ENCODE measurements around the gene STK38L.

The STK38L gene

DNA sequence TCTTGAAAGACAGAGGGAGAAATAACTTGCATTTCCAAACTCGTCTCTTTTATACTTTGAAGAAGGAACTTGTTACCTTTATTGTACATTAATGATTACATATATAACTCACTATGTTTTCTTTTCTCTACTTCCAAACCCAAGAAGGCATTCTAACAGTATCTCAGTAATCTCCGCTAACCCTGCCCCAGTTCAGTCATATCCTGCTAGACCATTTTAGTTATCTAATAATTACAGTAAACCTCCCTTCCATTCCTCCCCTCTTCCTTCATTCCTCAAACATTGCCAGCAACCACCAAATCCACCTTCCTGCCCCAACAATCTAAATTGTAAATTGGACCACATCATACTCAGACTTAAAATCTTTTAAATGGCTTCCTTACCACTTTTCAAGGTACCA is 30.6 kb downstream of the STK38L start:
- no peak overlapping the region for H3K27ac ChIP-seq (ENCODE audit: low read depth, low read length)
- H3K4me1 ChIP-seq (ENCODE audit: control insufficient read depth in 1 of 2, insufficient read depth in 2 of 2, low read length in 2 of 2) = peaks cover 28 to 63% of the 10 kb centered on the region in 2 donors
- no peak overlapping the region for H3K9ac ChIP-seq (ENCODE audit: low read depth in 1 of 2, low read length in 2 of 2)
- no peaks in the 10 kb centered on the region for H3K36me3 ChIP-seq (ENCODE audit: control insufficient read depth in 1 of 2, insufficient read depth in 2 of 2, low read length in 2 of 2)
- H3K9me3 ChIP-seq (ENCODE audit: control insufficient read depth in 1 of 2, low read length in 2 of 2) = no peaks in the 10 kb centered on the region
- no peak overlapping the region for H3K4me3 ChIP-seq (ENCODE audit: low read depth in 1 of 2, low read length in 2 of 2)
- no peaks in the 10 kb centered on the region for H3K27me3 ChIP-seq (ENCODE audit: control insufficient read depth in 1 of 2, insufficient read depth in 2 of 2, low read length in 2 of 2)

DNA sequence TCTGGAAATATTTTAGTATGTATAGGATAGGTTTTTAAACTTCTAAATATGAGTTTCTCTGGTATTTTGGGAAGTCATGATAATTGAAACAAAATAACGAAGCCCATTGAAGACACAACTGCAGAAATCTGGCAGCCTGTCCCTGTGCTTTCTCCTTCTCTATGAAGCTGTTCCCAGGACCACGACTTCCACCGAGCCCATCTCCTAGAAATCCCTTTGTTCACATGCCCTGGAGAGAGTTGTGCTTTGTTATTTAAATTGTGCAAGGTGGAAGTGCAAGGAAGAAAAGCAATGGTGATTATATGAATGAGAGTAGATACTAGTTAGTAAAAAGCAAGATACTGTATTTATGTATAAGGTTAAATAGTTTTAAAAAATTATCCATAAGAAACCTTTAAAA is 32.2 kb downstream of the STK38L start:
- Histone ChIP-seq H3K9ac (ENCODE audit: low read depth in 1 of 2, low read length in 2 of 2) (no peak overlapping the region), H3K27ac (ENCODE audit: low read depth, low read length) (no peak overlapping the region), H3K4me1 (ENCODE audit: control insufficient read depth in 1 of 2, insufficient read depth in 2 of 2, low read length in 2 of 2) (peaks cover 35 to 70% of the 10 kb centered on the region in 2 donors)

DNA sequence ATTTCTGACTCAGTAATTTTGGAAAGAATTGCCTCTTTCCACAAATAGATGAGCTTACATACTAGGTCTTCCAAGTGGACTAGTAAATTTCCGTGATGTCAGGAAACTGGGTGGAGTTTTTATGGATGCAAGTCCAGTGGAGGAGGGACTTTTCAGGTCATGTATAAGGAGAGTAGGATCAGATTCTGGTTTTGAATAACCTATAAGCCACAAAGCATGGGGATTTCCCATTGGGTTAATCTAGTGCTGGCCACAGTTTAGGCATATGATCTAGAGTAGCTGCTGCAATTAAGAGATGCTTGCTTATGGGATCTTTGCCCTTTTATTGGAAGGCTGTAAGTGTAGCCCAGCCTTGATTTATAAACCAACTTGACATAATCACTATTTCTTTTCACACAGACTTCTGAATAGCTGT is 33.8 kb downstream of the STK38L start:
- Histone ChIP-seq H3K36me3 (ENCODE audit: control insufficient read depth in 1 of 2, insufficient read depth in 2 of 2, low read length in 2 of 2) (no peaks in the 10 kb centered on the region), H3K4me1 (ENCODE audit: control insufficient read depth in 1 of 2, insufficient read depth in 2 of 2, low read length in 2 of 2) (peaks cover 27 to 68% of the 10 kb centered on the region in 2 donors), H3K27me3 (ENCODE audit: control insufficient read depth in 1 of 2, insufficient read depth in 2 of 2, low read length in 2 of 2) (no peaks in the 10 kb centered on the region), H3K9ac (ENCODE audit: low read depth in 1 of 2, low read length in 2 of 2) (no peak overlapping the region), H3K4me3 (ENCODE audit: low read depth in 1 of 2, low read length in 2 of 2) (no peak overlapping the region), H3K27ac (ENCODE audit: low read depth, low read length) (peak overlapping the region; percentile 3), H3K9me3 (ENCODE audit: control insufficient read depth in 1 of 2, low read length in 2 of 2) (no peaks in the 10 kb centered on the region)

More for the DNA sequence above, 32.2 kb downstream of the STK38L start:
- no peaks in the 10 kb centered on the region for H3K36me3 ChIP-seq (ENCODE audit: control insufficient read depth in 1 of 2, insufficient read depth in 2 of 2, low read length in 2 of 2)
- no peaks in the 10 kb centered on the region for H3K27me3 ChIP-seq (ENCODE audit: control insufficient read depth in 1 of 2, insufficient read depth in 2 of 2, low read length in 2 of 2)
- no peak overlapping the region for H3K4me3 ChIP-seq (ENCODE audit: low read depth in 1 of 2, low read length in 2 of 2)
- no peaks in the 10 kb centered on the region for H3K9me3 ChIP-seq (ENCODE audit: control insufficient read depth in 1 of 2, low read length in 2 of 2)

DNA sequence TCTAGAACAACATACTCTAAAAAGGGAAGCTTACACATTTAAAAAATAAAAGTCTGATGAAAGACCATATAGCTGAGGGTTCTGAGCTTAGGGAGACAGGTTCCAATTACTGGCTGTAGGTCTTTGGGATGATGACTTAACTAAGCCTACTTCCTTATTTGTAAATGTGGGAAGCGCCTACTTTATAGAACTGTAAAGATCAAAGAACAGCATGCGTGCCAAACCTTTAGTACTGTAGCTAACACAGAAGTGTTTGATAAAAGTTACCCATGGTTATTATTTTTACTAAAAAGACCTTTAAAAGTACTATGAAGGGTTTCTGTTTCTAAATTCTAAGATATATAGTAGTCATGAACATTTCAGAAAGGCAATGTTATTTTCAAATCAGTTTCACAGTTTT is 35.7 kb downstream of the STK38L start:
- Histone ChIP-seq H3K4me3 (ENCODE audit: low read depth in 1 of 2, low read length in 2 of 2) (no peak overlapping the region), H3K4me1 (ENCODE audit: control insufficient read depth in 1 of 2, insufficient read depth in 2 of 2, low read length in 2 of 2) (peaks cover 18 to 64% of the 10 kb centered on the region in 2 donors), H3K27ac (ENCODE audit: low read depth, low read length) (no peak overlapping the region)

DNA sequence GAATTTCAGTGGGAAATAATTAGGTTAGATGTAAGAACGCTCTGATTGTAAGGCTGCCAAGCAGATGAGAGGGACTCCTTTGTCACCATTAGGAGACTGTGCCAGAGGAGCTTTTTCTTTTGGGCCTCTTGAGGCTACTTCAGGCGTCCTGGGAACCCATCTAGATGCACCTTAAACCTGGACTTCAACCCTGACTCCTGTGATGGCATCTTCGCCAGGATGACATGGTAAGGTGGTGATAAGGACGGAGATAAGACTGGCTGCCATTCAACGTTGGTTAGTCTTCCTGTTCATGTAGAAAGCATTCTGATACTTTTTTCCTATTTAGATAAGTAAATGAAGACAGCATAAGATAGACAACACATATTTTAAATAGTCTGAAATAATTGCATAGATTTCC is 36.3 kb downstream of the STK38L start:
- Histone ChIP-seq H3K27ac (ENCODE audit: low read depth, low read length) (no peak overlapping the region), H3K27me3 (ENCODE audit: control insufficient read depth in 1 of 2, insufficient read depth in 2 of 2, low read length in 2 of 2) (no peaks in the 10 kb centered on the region), H3K9ac (ENCODE audit: low read depth in 1 of 2, low read length in 2 of 2) (no peak overlapping the region), H3K36me3 (ENCODE audit: control insufficient read depth in 1 of 2, insufficient read depth in 2 of 2, low read length in 2 of 2) (no peaks in the 10 kb centered on the region), H3K4me1 (ENCODE audit: control insufficient read depth in 1 of 2, insufficient read depth in 2 of 2, low read length in 2 of 2) (peaks cover 18 to 62% of the 10 kb centered on the region in 2 donors), H3K4me3 (ENCODE audit: low read depth in 1 of 2, low read length in 2 of 2) (peak overlapping the region in 1 of 2 donors; percentile 40), H3K9me3 (ENCODE audit: control insufficient read depth in 1 of 2, low read length in 2 of 2) (no peaks in the 10 kb centered on the region)

More for the DNA sequence above, 35.7 kb downstream of the STK38L start:
- Histone ChIP-seq H3K9ac (ENCODE audit: low read depth in 1 of 2, low read length in 2 of 2) (no peak overlapping the region), H3K27me3 (ENCODE audit: control insufficient read depth in 1 of 2, insufficient read depth in 2 of 2, low read length in 2 of 2) (no peaks in the 10 kb centered on the region), H3K9me3 (ENCODE audit: control insufficient read depth in 1 of 2, low read length in 2 of 2) (no peaks in the 10 kb centered on the region), H3K36me3 (ENCODE audit: control insufficient read depth in 1 of 2, insufficient read depth in 2 of 2, low read length in 2 of 2) (no peaks in the 10 kb centered on the region)

DNA sequence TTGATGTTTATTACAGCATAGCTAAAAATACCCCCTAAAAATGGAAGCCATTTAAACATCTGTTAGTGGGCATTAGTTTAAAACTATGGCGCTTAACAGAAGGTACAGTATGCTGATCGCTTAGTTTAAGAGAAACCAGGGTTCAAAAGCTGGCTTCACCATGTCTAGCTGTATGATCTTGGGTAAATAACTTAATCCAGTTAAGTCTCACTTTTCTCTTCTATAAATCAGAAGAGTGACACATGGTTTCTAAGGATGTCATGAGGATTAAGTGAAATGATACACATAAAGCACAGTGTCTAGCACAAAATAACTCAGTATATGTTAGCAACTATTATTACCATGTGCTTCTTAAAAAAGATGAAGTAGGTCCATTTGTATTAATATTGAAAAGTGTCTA is 38.7 kb downstream of the STK38L start:
- Histone ChIP-seq H3K27ac (ENCODE audit: low read depth, low read length) (no peak overlapping the region), H3K9me3 (ENCODE audit: control insufficient read depth in 1 of 2, low read length in 2 of 2) (no peaks in the 10 kb centered on the region), H3K27me3 (ENCODE audit: control insufficient read depth in 1 of 2, insufficient read depth in 2 of 2, low read length in 2 of 2) (no peaks in the 10 kb centered on the region), H3K36me3 (ENCODE audit: control insufficient read depth in 1 of 2, insufficient read depth in 2 of 2, low read length in 2 of 2) (no peaks in the 10 kb centered on the region), H3K4me1 (ENCODE audit: control insufficient read depth in 1 of 2, insufficient read depth in 2 of 2, low read length in 2 of 2) (peaks cover 17 to 50% of the 10 kb centered on the region in 2 donors), H3K4me3 (ENCODE audit: low read depth in 1 of 2, low read length in 2 of 2) (no peak overlapping the region), H3K9ac (ENCODE audit: low read depth in 1 of 2, low read length in 2 of 2) (no peak overlapping the region)

DNA sequence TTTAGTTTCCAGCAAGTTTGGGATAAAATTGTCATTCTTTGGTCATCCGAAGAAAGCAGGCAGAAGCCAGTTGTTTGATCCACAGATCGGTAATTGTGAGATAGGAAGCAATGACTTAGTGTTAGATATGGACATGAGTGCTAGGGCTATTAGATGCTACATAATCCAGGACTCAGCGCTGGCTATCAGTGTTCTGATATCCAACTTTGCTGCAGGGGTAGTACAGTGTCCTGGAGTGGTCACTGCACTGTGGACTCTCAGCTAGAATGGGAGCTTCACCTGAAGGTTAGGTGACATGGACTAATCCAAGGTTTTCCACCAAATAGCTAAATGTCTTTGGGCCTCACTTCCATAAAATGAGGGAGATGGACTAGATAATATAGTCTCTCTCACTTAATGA is 39.9 kb downstream of the STK38L start:
- H3K9me3 ChIP-seq (ENCODE audit: control insufficient read depth in 1 of 2, low read length in 2 of 2) = no peaks in the 10 kb centered on the region
- no peak overlapping the region for H3K27ac ChIP-seq (ENCODE audit: low read depth, low read length)
- H3K9ac ChIP-seq (ENCODE audit: low read depth in 1 of 2, low read length in 2 of 2) = no peak overlapping the region
- no peak overlapping the region for H3K4me3 ChIP-seq (ENCODE audit: low read depth in 1 of 2, low read length in 2 of 2)
- no peaks in the 10 kb centered on the region for H3K27me3 ChIP-seq (ENCODE audit: control insufficient read depth in 1 of 2, insufficient read depth in 2 of 2, low read length in 2 of 2)
- H3K36me3 ChIP-seq (ENCODE audit: control insufficient read depth in 1 of 2, insufficient read depth in 2 of 2, low read length in 2 of 2) = no peaks in the 10 kb centered on the region
- peaks cover 8 to 37% of the 10 kb centered on the region in 2 donors for H3K4me1 ChIP-seq (ENCODE audit: control insufficient read depth in 1 of 2, insufficient read depth in 2 of 2, low read length in 2 of 2)

DNA sequence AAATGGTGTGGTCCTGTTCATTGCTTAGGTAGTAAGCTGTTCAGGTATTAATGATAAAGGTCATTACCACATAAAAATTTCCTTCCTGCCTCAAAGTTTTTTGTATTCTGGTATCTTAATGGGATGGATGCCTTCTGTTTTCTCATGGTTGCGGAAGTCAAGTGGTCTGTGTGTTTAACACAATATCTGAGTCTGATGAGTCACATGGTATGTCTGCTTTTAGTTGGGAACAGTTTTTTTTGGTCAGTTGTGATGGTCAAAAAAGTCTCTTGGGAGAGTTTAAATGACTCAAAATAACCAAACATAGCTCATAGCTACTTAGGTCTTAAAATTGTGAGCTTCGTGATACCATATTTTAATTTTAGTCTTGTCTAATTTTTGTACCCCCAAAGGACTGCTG is 40.7 kb downstream of the STK38L start:
- Histone ChIP-seq H3K4me3 (ENCODE audit: low read depth in 1 of 2, low read length in 2 of 2) (no peak overlapping the region), H3K27ac (ENCODE audit: low read depth, low read length) (no peak overlapping the region), H3K9me3 (ENCODE audit: control insufficient read depth in 1 of 2, low read length in 2 of 2) (no peaks in the 10 kb centered on the region), H3K36me3 (ENCODE audit: control insufficient read depth in 1 of 2, insufficient read depth in 2 of 2, low read length in 2 of 2) (no peaks in the 10 kb centered on the region), H3K4me1 (ENCODE audit: control insufficient read depth in 1 of 2, insufficient read depth in 2 of 2, low read length in 2 of 2) (peaks cover 9 to 41% of the 10 kb centered on the region in 2 donors), H3K27me3 (ENCODE audit: control insufficient read depth in 1 of 2, insufficient read depth in 2 of 2, low read length in 2 of 2) (no peaks in the 10 kb centered on the region), H3K9ac (ENCODE audit: low read depth in 1 of 2, low read length in 2 of 2) (no peak overlapping the region)

DNA sequence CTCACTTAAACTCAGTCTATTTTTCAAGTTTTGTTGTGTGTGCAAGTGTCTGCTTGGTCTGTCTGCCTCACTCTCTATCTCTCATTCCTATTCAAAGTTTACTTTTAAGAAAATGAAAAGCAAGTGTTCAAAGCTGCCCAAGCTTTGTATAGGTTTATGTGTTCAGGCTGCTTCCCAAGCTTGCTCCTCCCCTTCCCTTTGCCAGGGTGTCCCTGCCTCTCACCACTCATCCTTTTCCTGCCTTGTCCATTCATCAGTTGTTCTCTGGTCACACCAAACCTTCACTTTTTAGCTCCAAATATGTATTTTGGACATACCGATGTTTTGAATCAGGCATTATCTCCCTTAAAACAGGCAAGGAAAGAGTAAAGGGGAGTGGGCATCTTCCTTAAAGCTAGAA is 41.3 kb downstream of the STK38L start:
- no peak overlapping the region for H3K27ac ChIP-seq (ENCODE audit: low read depth, low read length)
- H3K36me3 ChIP-seq (ENCODE audit: control insufficient read depth in 1 of 2, insufficient read depth in 2 of 2, low read length in 2 of 2) = no peaks in the 10 kb centered on the region
- H3K4me3 ChIP-seq (ENCODE audit: low read depth in 1 of 2, low read length in 2 of 2) = no peak overlapping the region
- no peaks in the 10 kb centered on the region for H3K9me3 ChIP-seq (ENCODE audit: control insufficient read depth in 1 of 2, low read length in 2 of 2)
- H3K9ac ChIP-seq (ENCODE audit: low read depth in 1 of 2, low read length in 2 of 2) = no peak overlapping the region
- peaks cover 10 to 41% of the 10 kb centered on the region in 2 donors for H3K4me1 ChIP-seq (ENCODE audit: control insufficient read depth in 1 of 2, insufficient read depth in 2 of 2, low read length in 2 of 2)
- no peaks in the 10 kb centered on the region for H3K27me3 ChIP-seq (ENCODE audit: control insufficient read depth in 1 of 2, insufficient read depth in 2 of 2, low read length in 2 of 2)

DNA sequence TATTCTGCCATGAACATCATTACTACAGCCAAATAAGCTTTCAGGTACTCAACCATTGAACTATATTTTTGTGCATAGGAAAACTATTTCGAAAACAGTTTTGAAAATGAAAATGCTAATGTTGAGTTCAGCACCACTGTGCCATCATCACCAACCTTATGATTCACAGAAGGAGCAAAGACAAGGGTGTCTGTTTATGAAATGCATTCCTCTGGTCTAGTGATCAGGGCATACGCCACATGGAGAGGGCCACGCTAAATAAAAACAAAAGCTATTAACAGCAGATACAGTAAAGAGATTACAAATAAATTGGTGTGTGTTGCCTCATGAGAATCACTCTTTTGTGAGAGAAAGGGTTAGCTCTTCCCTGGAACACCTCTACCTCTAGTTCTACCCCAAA is 45.3 kb downstream of the STK38L start:
- no peak overlapping the region for H3K9ac ChIP-seq (ENCODE audit: low read depth in 1 of 2, low read length in 2 of 2)
- peaks cover 18 to 37% of the 10 kb centered on the region in 2 donors for H3K4me1 ChIP-seq (ENCODE audit: control insufficient read depth in 1 of 2, insufficient read depth in 2 of 2, low read length in 2 of 2)
- no peak overlapping the region for H3K4me3 ChIP-seq (ENCODE audit: low read depth in 1 of 2, low read length in 2 of 2)
- H3K9me3 ChIP-seq (ENCODE audit: control insufficient read depth in 1 of 2, low read length in 2 of 2) = no peaks in the 10 kb centered on the region
- H3K36me3 ChIP-seq (ENCODE audit: control insufficient read depth in 1 of 2, insufficient read depth in 2 of 2, low read length in 2 of 2) = no peaks in the 10 kb centered on the region
- H3K27me3 ChIP-seq (ENCODE audit: control insufficient read depth in 1 of 2, insufficient read depth in 2 of 2, low read length in 2 of 2) = no peaks in the 10 kb centered on the region
- no peak overlapping the region for H3K27ac ChIP-seq (ENCODE audit: low read depth, low read length)

All from duodenal mucosa (tissue), 2 donors.